ENCODE results near the gene HPS4. TPM values are rescaled to one million over a fixed set of nuclear protein-coding genes. Genes with fewer than 3 reads are reported as not detected.

HPS4 gene
- total and polyA plus RNA-seq, 10 of the 15 experiments (the other 5 are each of a cell fraction or from before 2014, with no cell fraction given), result 11.7 to 36.7 (median 30.8) TPM

GRCh38 chr22:26517429-26517828 is 33.8 kb upstream of the HPS4 start (continued):
- TF ChIP-seq NFXL1 (IDR thresholded peaks at IDR 0.05; ENCODE audit: borderline replicate concordance) (no peak), NRF1 (conservative IDR thresholded peaks at IDR 0.05; ENCODE audit: low read depth, low read length) (no peak), ZNF217 (IDR thresholded peaks at IDR 0.05) (no peak), MAX (IDR thresholded peaks at IDR 0.05; ENCODE audit: low read depth, low read length) (no peak)

GRCh38 chr22:26516503-26516902 is 32.9 kb upstream of the HPS4 start:
- intact Hi-C loops (cut with micrococcal nuclease; ENCODE audit: unreplicated experiment), result no loop called here
- no peaks in the 10 kb centered on the region for H3K27me3 ChIP-seq (replicated peaks in 1 of 2; ENCODE audit: control insufficient read depth in 2 of 2, insufficient read depth in 2 of 2, low read length in 1 of 2)
- no peaks in the 10 kb centered on the region for H4K20me1 ChIP-seq (ENCODE audit: control insufficient read depth, insufficient read depth)
- no peak overlapping the region for H3K4me2 ChIP-seq (ENCODE audit: control insufficient read depth, insufficient read depth)
- no peak overlapping the region for H3K27ac ChIP-seq (ENCODE audit: control insufficient read depth, insufficient read depth)
- SMC1A ChIA-PET (ENCODE audit: uncharacterized antibody, unreplicated experiment), result interaction anchor here (1.1 kb wide), 1 partner anchor 16 kb away, joined by 5 read pairs; no protein-coding TSS in a partner anchor
- no peak for TF ChIP-seq RAD21 (IDR thresholded peaks at IDR 0.05; ENCODE audit: insufficient read depth, low read depth, low read length)
- POLR2A ChIA-PET, result interaction anchor here (0.9 kb wide), 1 partner anchor 22 kb away, joined by 6 read pairs; no protein-coding TSS in a partner anchor
- WGBS (ENCODE audit: insufficient coverage, insufficient replicate concordance, low lambda C conversion rate, missing lambda C conversion rate), result 93% methylated on average over 1 of the region's 1 CpG
- no peak overlapping the region for H3K9ac ChIP-seq (ENCODE audit: control insufficient read depth, insufficient read depth, low read length)
- H3K36me3 ChIP-seq (ENCODE audit: control insufficient read depth in 2 of 2, insufficient read depth in 2 of 2, low read length in 1 of 2), result no peaks in the 10 kb centered on the region
- H3K4me1 ChIP-seq (ENCODE audit: control insufficient read depth, insufficient read depth, low read length), result no peaks in the 10 kb centered on the region
- in situ Hi-C loops (cut with MboI), result no loop called here
- CTCF ChIA-PET, result interaction anchor here (0.8 to 1.5 kb wide), 3 partner anchors 13 to 116 kb away, joined by 3 to 7 read pairs (median 4); no protein-coding TSS in a partner anchor
- H3K9me3 ChIP-seq (replicated peaks; ENCODE audit: control insufficient read depth, insufficient read depth, low read length), result no peaks in the 10 kb centered on the region
- DNase-seq (ENCODE audit: low read depth, low spot score) (no peak), FAIRE-seq (no peak), ATAC-seq (no peak)
- RAD21 ChIA-PET (ENCODE audit: unreplicated experiment), result no interaction called here
- no peak overlapping the region for H2AFZ ChIP-seq (ENCODE audit: control insufficient read depth, low read depth, low read length)
- H3K4me3 ChIP-seq, result no peak overlapping the region
- no TSS peak for BruUV-seq (replicated peaks)
- H3K79me2 ChIP-seq (ENCODE audit: control insufficient read depth, insufficient read depth, low read length), result peaks cover 20% of the 10 kb centered on the region

- DNase-seq (ENCODE audit: low read depth, low spot score) (no peak), FAIRE-seq (no peak), ATAC-seq (no peak)
- ChIA-PET SMC1A (ENCODE audit: uncharacterized antibody, unreplicated experiment) (interaction anchor here (0.7 to 1.3 kb wide), 3 partner anchors 10 to 27 kb away, joined by 3 to 5 read pairs (median 3); no protein-coding TSS in a partner anchor), CTCF (interaction anchor here (0.8 to 1.5 kb wide), 3 partner anchors 12 to 117 kb away, joined by 3 to 7 read pairs (median 4); no protein-coding TSS in a partner anchor), POLR2A (interaction anchor here (0.9 kb wide), 1 partner anchor 21 kb away, joined by 6 read pairs; no protein-coding TSS in a partner anchor), RAD21 (ENCODE audit: unreplicated experiment) (no interaction called here)
- no peaks in the 10 kb centered on the region for H3K27me3 ChIP-seq (replicated peaks in 1 of 2; ENCODE audit: control insufficient read depth in 2 of 2, insufficient read depth in 2 of 2, low read length in 1 of 2)
- no peak overlapping the region for H3K9ac ChIP-seq (ENCODE audit: control insufficient read depth, insufficient read depth, low read length)
- H3K4me2 ChIP-seq (ENCODE audit: control insufficient read depth, insufficient read depth), result no peak overlapping the region
- H3K27ac ChIP-seq (ENCODE audit: control insufficient read depth, insufficient read depth), result no peak overlapping the region
- no peaks in the 10 kb centered on the region for H3K4me1 ChIP-seq (ENCODE audit: control insufficient read depth, insufficient read depth, low read length)
- 67% methylated on average over 3 of the region's 3 CpGs for WGBS (ENCODE audit: insufficient coverage, insufficient replicate concordance, low lambda C conversion rate, missing lambda C conversion rate)
- in situ Hi-C loops (cut with MboI), result no loop called here
- no peaks in the 10 kb centered on the region for H4K20me1 ChIP-seq (ENCODE audit: control insufficient read depth, insufficient read depth)
- BruUV-seq (replicated peaks), result no TSS peak
- intact Hi-C loops (cut with micrococcal nuclease; ENCODE audit: unreplicated experiment), result no loop called here
- peaks cover 26% of the 10 kb centered on the region for H3K79me2 ChIP-seq (ENCODE audit: control insufficient read depth, insufficient read depth, low read length)
- H3K9me3 ChIP-seq (replicated peaks; ENCODE audit: control insufficient read depth, insufficient read depth, low read length), result no peaks in the 10 kb centered on the region
- H3K4me3 ChIP-seq, result no peak overlapping the region
- no peak overlapping the region for H2AFZ ChIP-seq (ENCODE audit: control insufficient read depth, low read depth, low read length)
- no peaks in the 10 kb centered on the region for H3K36me3 ChIP-seq (ENCODE audit: control insufficient read depth in 2 of 2, insufficient read depth in 2 of 2, low read length in 1 of 2)
- TF ChIP-seq FOXK2 (IDR thresholded peaks at IDR 0.05), result no peak
- TF ChIP-seq HDGF (IDR thresholded peaks at IDR 0.05), result no peak
- no peak for TF ChIP-seq CBX3 (IDR thresholded peaks at IDR 0.05; ENCODE audit: borderline replicate concordance, low read depth)
- TF ChIP-seq RCOR1 (conservative IDR thresholded peaks at IDR 0.05; ENCODE audit: low read depth, low read length), result no peak
- no peak for TF ChIP-seq ASH2L (IDR thresholded peaks at IDR 0.05; ENCODE audit: borderline replicate concordance, low read depth)
- TF ChIP-seq PAX5 (IDR thresholded peaks at IDR 0.05; ENCODE audit: borderline replicate concordance, low read depth, low read length), result no peak
- no peak for TF ChIP-seq ZBTB4 (CRISPR knock-in tag; IDR thresholded peaks at IDR 0.05)
- no peak for TF ChIP-seq TCF7 (IDR thresholded peaks at IDR 0.05; ENCODE audit: borderline replicate concordance)
Measured at GRCh38 chr22:26515931-26516330, 32.3 kb upstream of the HPS4 start.

Measured in GM12878 (cell line).